ENCODE results near the gene S100A16. TPM values are rescaled to one million over a fixed set of nuclear protein-coding genes. Genes with fewer than 3 reads are reported as not detected.
A peak's percentile ranks its signal among the peaks of the same experiment; 100 is the strongest.

The S100A16 gene
- total RNA-seq, 2 donors from 2014 or later, result 62.7 to 85.1 TPM

GRCh38 chr1:153631047-153632022, 18.4 kb upstream of the S100A16 start:
- H3K36me3 ChIP-seq, result peaks cover 14% of the 10 kb centered on the region
- no peak overlapping the region for H3K4me3 ChIP-seq
- DNase-seq (ENCODE audit: low spot score), result no peak
- TF ChIP-seq CTCF (IDR thresholded peaks at IDR 0.05), result no peak
- H3K9me3 ChIP-seq, result no peaks in the 10 kb centered on the region
- no peaks in the 10 kb centered on the region for H3K27me3 ChIP-seq
- peaks cover 0 to 77% of the 10 kb centered on the region in 2 donors for H3K4me1 ChIP-seq
- H3K27ac ChIP-seq, result peak overlapping the region; percentile 96 to 97

- no peak for DNase-seq (ENCODE audit: low spot score)
- Histone ChIP-seq H3K4me1 (peaks cover 0 to 77% of the 10 kb centered on the region in 2 donors), H3K27ac (peak overlapping the region; percentile 96 to 97), H3K36me3 (peaks cover 5% of the 10 kb centered on the region), H3K9me3 (no peaks in the 10 kb centered on the region), H3K4me3 (peak overlapping the region in 1 of 2 donors; percentile 49), H3K27me3 (no peaks in the 10 kb centered on the region)
- no peak for TF ChIP-seq CTCF (IDR thresholded peaks at IDR 0.05)
These were observed 17.4 kb upstream of the S100A16 start for GRCh38 chr1:153630384-153630783.

- H3K9me3 ChIP-seq, result no peaks in the 10 kb centered on the region
- peaks cover 0 to 77% of the 10 kb centered on the region in 2 donors for H3K4me1 ChIP-seq
- no peaks in the 10 kb centered on the region for H3K27me3 ChIP-seq
- H3K27ac ChIP-seq, result peak overlapping the region; percentile 96 to 97
- peak overlapping the region; percentile 44 to 49 for H3K4me3 ChIP-seq
- H3K36me3 ChIP-seq, result peaks cover 1% of the 10 kb centered on the region
- no peak for DNase-seq (ENCODE audit: low spot score)
- no peak for TF ChIP-seq CTCF (IDR thresholded peaks at IDR 0.05)
These were observed 17.0 kb upstream of the S100A16 start for GRCh38 chr1:153629971-153630370.

GRCh38 chr1:153629343-153629665, 16.4 kb upstream of the S100A16 start:
- Histone ChIP-seq H3K27ac (peak overlapping the region; percentile 96 to 97), H3K4me1 (peaks cover 0 to 81% of the 10 kb centered on the region in 2 donors), H3K27me3 (no peaks in the 10 kb centered on the region), H3K9me3 (no peaks in the 10 kb centered on the region), H3K4me3 (peak overlapping the region; percentile 44 to 49), H3K36me3 (no peaks in the 10 kb centered on the region)
- no peak for TF ChIP-seq CTCF (IDR thresholded peaks at IDR 0.05)
- no peak for DNase-seq (ENCODE audit: low spot score)

GRCh38 chr1:153628638-153629342, 15.9 kb upstream of the S100A16 start:
- TF ChIP-seq CTCF (IDR thresholded peaks at IDR 0.05), result no peak
- no peaks in the 10 kb centered on the region for H3K9me3 ChIP-seq
- peaks cover 3% of the 10 kb centered on the region for H3K36me3 ChIP-seq
- H3K27ac ChIP-seq, result peak overlapping the region; percentile 96 to 97
- H3K4me3 ChIP-seq, result peak overlapping the region; percentile 44 to 49
- H3K27me3 ChIP-seq, result no peaks in the 10 kb centered on the region
- peaks cover 0 to 86% of the 10 kb centered on the region in 2 donors for H3K4me1 ChIP-seq
- DNase-seq (ENCODE audit: low spot score), result no peak
